IMR-90 (cell line): ENCODE measurements around the gene MTHFSD. TPM values are rescaled to one million over a fixed set of nuclear protein-coding genes. Genes with fewer than 3 reads are reported as not detected.

Source experiments
- ATAC-seq: fragments of 200-7000 bp; cut with Tn5 transposase; 2 replicates; pipeline ENCODE4 v1.9.1; 2020; ENCODE audit warnings: low read depth, mild to moderate bottlenecking, moderate library complexity
- BruUV-seq: library from RNA; stranded (reverse); fragments of 400-500 nt; replicated peaks from 2 replicates; lab custom pipeline; 2021; lab: Mats Ljungman, UMichigan
- CTCF ChIA-PET: fragments of 300-600 bp; formaldehyde crosslinking; extraction: SDS; loops from one replicate; lab custom pipeline; 2021; ENCODE audit warnings: antibody characterized with exemption; lab: Yijun Ruan, JAX
- POLR2A ChIA-PET: fragments of 300-600 bp; sonication (Branson Sonifier 250); formaldehyde crosslinking; loops from one replicate; lab custom pipeline; 2022; ENCODE audit warnings: antibody characterized with exemption; ENCODE audit not compliant: unreplicated experiment; lab: Charles Lee
- DNase-seq: peaks from one replicate; pipeline ENCODE4 v3.0.0; 2013
- H2AFZ ChIP-seq: replicated peaks from 2 replicates; pipeline ENCODE3; 2013; ENCODE audit warnings: low read length, mild to moderate bottlenecking; ENCODE audit not compliant: poor library complexity
- H2AK5ac ChIP-seq: 2 replicates; pipeline ENCODE4 v1.6.1; 2013; ENCODE audit warnings: low read depth, low read length, inconsistent platforms
- H2AK9ac ChIP-seq: replicated peaks from 2 replicates; pipeline ENCODE3; 2013; ENCODE audit warnings: mild to moderate bottlenecking, low read depth, low read length, moderate library complexity; ENCODE audit not compliant: poor library complexity
- H2BK120ac ChIP-seq: 2 replicates; pipeline ENCODE4 v1.6.1; 2013; ENCODE audit warnings: low read depth, low read length, inconsistent platforms
- H2BK15ac ChIP-seq: 3 replicates; pipeline ENCODE4 v1.6.1; 2013; ENCODE audit warnings: low read depth, low read length, inconsistent platforms
- H2BK20ac ChIP-seq: 2 replicates; pipeline ENCODE4 v1.6.1; 2013; ENCODE audit warnings: low read depth, mild to moderate bottlenecking, inconsistent platforms, low read length, moderate library complexity
- H2BK5ac ChIP-seq: 2 replicates; pipeline ENCODE4 v1.6.1; 2013; ENCODE audit warnings: mild to moderate bottlenecking, low read depth, low read length, inconsistent platforms; ENCODE audit not compliant: poor library complexity, severe bottlenecking
- H3K14ac ChIP-seq: replicated peaks from 2 replicates; pipeline ENCODE4 v1.6.1; 2013; ENCODE audit warnings: low read depth, low read length, inconsistent platforms
- H3K18ac ChIP-seq: 2 replicates; pipeline ENCODE4 v1.6.1; 2013; ENCODE audit warnings: low read depth, low read length, control low read depth
- H3K23ac ChIP-seq: 2 replicates; pipeline ENCODE4 v1.6.1; 2013; ENCODE audit warnings: low read depth, low read length, inconsistent platforms
- H3K27ac ChIP-seq: 2 replicates; pipeline ENCODE4 v1.5.1; 2013; ENCODE audit warnings: mild to moderate bottlenecking, control low read depth, low read length; ENCODE audit not compliant: insufficient read depth
- H3K27me3 ChIP-seq: 2 replicates; pipeline ENCODE4 v1.6.1; 2013; ENCODE audit warnings: low read length; ENCODE audit not compliant: control insufficient read depth, insufficient read depth
- H3K36me3 ChIP-seq: 2 replicates; pipeline ENCODE4 v1.6.1; 2013; ENCODE audit warnings: low read length, mixed read lengths; ENCODE audit not compliant: control insufficient read depth, insufficient read depth
- H3K4ac ChIP-seq: 2 replicates; pipeline ENCODE4 v1.6.1; 2013; ENCODE audit warnings: low read depth, low read length, inconsistent platforms
- H3K4me1 ChIP-seq: 2 replicates; pipeline ENCODE4 v1.6.1; 2013; ENCODE audit warnings: low read length, mixed read lengths; ENCODE audit not compliant: control insufficient read depth, insufficient read depth
- H3K4me2 ChIP-seq: 2 replicates; pipeline ENCODE4 v1.6.1; 2013; ENCODE audit warnings: low read depth, mild to moderate bottlenecking, control low read depth, low read length, moderate library complexity
- H3K4me3 ChIP-seq: 2 replicates; pipeline ENCODE4 v1.5.1; 2013; ENCODE audit warnings: low read depth, mild to moderate bottlenecking, control low read depth, low read length, moderate library complexity; ENCODE audit not compliant: insufficient read depth
- H3K56ac ChIP-seq: 2 replicates; pipeline ENCODE4 v1.6.1; 2013; ENCODE audit warnings: low read length, inconsistent platforms; ENCODE audit not compliant: insufficient read depth; ENCODE audit errors: extremely low read depth
- H3K79me1 ChIP-seq, 2 experiments: 2 replicates each; pipeline ENCODE4 v1.6.1; 2013; ENCODE audit warnings: low read length in 2 of 2, inconsistent platforms in 1 of 2, low read depth in 1 of 2
- H3K9ac ChIP-seq: 2 replicates; pipeline ENCODE4 v1.6.1; 2013; ENCODE audit warnings: low read depth, low read length, control low read depth
- H3K9me1 ChIP-seq: 2 replicates; pipeline ENCODE4 v1.6.1; 2013; ENCODE audit warnings: low read length, inconsistent platforms; ENCODE audit not compliant: insufficient read depth
- H3K9me3 ChIP-seq: 2 replicates; pipeline ENCODE4 v1.6.1; 2013; ENCODE audit warnings: low read length; ENCODE audit not compliant: control insufficient read depth, insufficient read depth
- H4K20me1 ChIP-seq: 2 replicates; pipeline ENCODE4 v1.6.1; 2013; ENCODE audit warnings: low read length, inconsistent platforms; ENCODE audit not compliant: insufficient read depth
- H4K5ac ChIP-seq: 2 replicates; pipeline ENCODE4 v1.6.1; 2013; ENCODE audit warnings: mild to moderate bottlenecking, low read depth, low read length, control low read depth
- H4K8ac ChIP-seq, 2 experiments: 2 replicates each; pipeline ENCODE4 v1.6.1; 2013; ENCODE audit warnings: low read depth in 2 of 2, low read length in 2 of 2, control low read depth in 1 of 2, inconsistent platforms in 1 of 2
- H4K91ac ChIP-seq: 2 replicates; pipeline ENCODE4 v1.6.1; 2013; ENCODE audit warnings: low read depth, low read length, inconsistent platforms; ENCODE audit not compliant: insufficient read depth
- BHLHE40 ChIP-seq: fragments of 150-350 bp; IDR thresholded peaks from 2 replicates; pipeline ENCODE4 v1.6.1; 2016; ENCODE audit warnings: mild to moderate bottlenecking, low read depth, low read length
- CEBPB ChIP-seq: IDR thresholded peaks from 2 replicates; pipeline ENCODE4 v1.6.1; 2012; ENCODE audit warnings: low read depth, low read length, improper control_type of control experiment
- CHD1 ChIP-seq: IDR thresholded peaks from 2 replicates; pipeline ENCODE4 v1.6.1; 2012; ENCODE audit warnings: low read depth, low read length, improper control_type of control experiment
- CTCF ChIP-seq: conservative IDR thresholded peaks from 2 replicates; pipeline ENCODE4 v1.5.1; 2012; ENCODE audit warnings: mild to moderate bottlenecking, low read depth, low read length, improper control_type of control experiment
- ELK1 ChIP-seq: fragments of 150-350 bp; IDR thresholded peaks from 2 replicates; pipeline ENCODE4 v1.6.1; 2016; ENCODE audit warnings: low read depth, mild to moderate bottlenecking, low read length, moderate library complexity, borderline replicate concordance
- FOS ChIP-seq: fragments of 150-350 bp; IDR thresholded peaks from 2 replicates; pipeline ENCODE4 v1.6.1; 2016; ENCODE audit warnings: low read depth, low read length
- MAFK ChIP-seq: IDR thresholded peaks from 2 replicates; pipeline ENCODE4 v1.6.1; 2012; ENCODE audit warnings: low read depth, low read length, improper control_type of control experiment
- MAZ ChIP-seq: IDR thresholded peaks from 2 replicates; pipeline ENCODE4 v1.6.1; 2012; ENCODE audit warnings: low read depth, mild to moderate bottlenecking, low read length, improper control_type of control experiment, moderate library complexity, borderline replicate concordance
- MXI1 ChIP-seq: IDR thresholded peaks from 2 replicates; pipeline ENCODE4 v1.6.1; 2012; ENCODE audit warnings: low read depth, mild to moderate bottlenecking, low read length, moderate library complexity, borderline replicate concordance
- NFE2L2 ChIP-seq: fragments of 150-350 bp; IDR thresholded peaks from 2 replicates; pipeline ENCODE4 v1.6.1; 2016; ENCODE audit warnings: low read depth, mild to moderate bottlenecking, low read length
- POLR2A ChIP-seq: IDR thresholded peaks from 2 replicates; pipeline ENCODE4 v1.6.1; 2012; ENCODE audit warnings: mild to moderate bottlenecking, low read depth, low read length
- RAD21 ChIP-seq: IDR thresholded peaks from 2 replicates; pipeline ENCODE4 v1.6.1; 2012; ENCODE audit warnings: low read length, improper control_type of control experiment
- RCOR1 ChIP-seq: IDR thresholded peaks from 2 replicates; pipeline ENCODE4 v1.6.1; 2012; ENCODE audit warnings: mild to moderate bottlenecking, low read length, improper control_type of control experiment; ENCODE audit not compliant: insufficient replicate concordance
- RFX5 ChIP-seq: IDR thresholded peaks from 2 replicates; pipeline ENCODE4 v1.8.0; 2012; ENCODE audit warnings: low read depth, mild to moderate bottlenecking, low read length, moderate library complexity
- SMC3 ChIP-seq: fragments of 150-350 bp; IDR thresholded peaks from 2 replicates; pipeline ENCODE4 v1.6.1; 2016; ENCODE audit warnings: low read depth, mild to moderate bottlenecking, antibody characterized with exemption, low read length, moderate library complexity
- USF2 ChIP-seq: fragments of 150-350 bp; IDR thresholded peaks from 2 replicates; pipeline ENCODE4 v1.6.1; 2017; ENCODE audit warnings: mild to moderate bottlenecking, antibody characterized with exemption, low read length, low read depth
- WGBS, 2 experiments: methylation state at CpG; one replicate each; pipeline versions ENCODE4 v1.1.5 to v1.1.7; 2013; ENCODE audit warnings: missing lambda C conversion rate in 2 of 2; ENCODE audit not compliant: insufficient read length in 1 of 2; ENCODE audit errors: extremely low coverage in 2 of 2; 5-methylcytosine and 5-hydroxymethylcytosine counted together
- dilution Hi-C: fragments of 300-500 bp; cut with HindIII; formaldehyde crosslinking; loops from one replicate; pipeline ENCODE4 v1.14.3; 2018; ENCODE audit warnings: low sequenced_read_pairs; ENCODE audit not compliant: unreplicated experiment
- in situ Hi-C: fragments of 300-500 bp; cut with MboI; formaldehyde crosslinking; loops from 3 replicates; pipeline ENCODE4 v1.14.3; 2019; ENCODE audit warnings: low sequenced_read_pairs, inconsistent platforms, mixed read lengths
- intact Hi-C: fragments of 100-400 bp; cut with micrococcal nuclease; formaldehyde crosslinking; loops from 2 replicates; pipeline ENCODE4 v1.10.0; 2022
- polyA plus RNA-seq, 3 experiments: library from polyadenylated mRNA; depleted of rRNA; stranded (reverse); fragments of >200 nt; gene quantifications; 2 replicates each; pipeline ENCODE4 v1.2.3, GENCODE V29; 2012; ENCODE audit warnings: low replicate concordance in 1 of 3
- total RNA-seq: library from RNA; depleted of rRNA; stranded (reverse); fragments of >200 nt; gene quantifications from 2 replicates; pipeline ENCODE4 v1.2.3, GENCODE V29; 2012

MTHFSD gene
- total and polyA plus RNA-seq, 2 of the 4 experiments (the other 2 are of a cell fraction), result 8.2 to 16.8 TPM

GRCh38 chr16:86559802-86560305 is 4.8 kb upstream of the MTHFSD start:
- no peak overlapping the region for H2AK9ac ChIP-seq
- TF ChIP-seq BHLHE40 (no peak), USF2 (no peak), CHD1 (no peak), NFE2L2 (no peak), RAD21 (no peak), POLR2A (no peak), MXI1 (no peak), FOS (no peak), RCOR1 (no peak), SMC3 (no peak), MAFK (no peak), CTCF (no peak), ELK1 (no peak), MAZ (no peak), CEBPB (no peak), RFX5 (no peak)
- no peak overlapping the region for H3K14ac ChIP-seq
- H4K91ac ChIP-seq, result no peak overlapping the region
- DNase-seq (no peak), ATAC-seq (no peak)
- H3K27ac ChIP-seq, result no peak overlapping the region
- no peak overlapping the region for H2BK5ac ChIP-seq
- peaks cover 0 to 8% of the 10 kb centered on the region in 2 experiments; a peak in 3 of 4 replicates for H3K79me1 ChIP-seq
- no peak overlapping the region for H3K4me3 ChIP-seq
- in situ Hi-C loops (loop anchor here (5.0 kb wide), 1 partner anchor 717 kb away; no protein-coding TSS in a partner anchor), dilution Hi-C loops (no loop called here), intact Hi-C loops (loop anchor here (5.0 to 10.0 kb wide), 2 partner anchors 822 to 1075 kb away; partner anchors contain the start of gene FBXO31)
- H2BK120ac ChIP-seq, result no peak overlapping the region
- no peak overlapping the region for H4K8ac ChIP-seq
- ChIA-PET CTCF (no interaction called here), POLR2A (no interaction called here)
- H3K9me1 ChIP-seq, result peaks cover 7% of the 10 kb centered on the region
- no peak overlapping the region for H3K4me2 ChIP-seq
- no TSS peak for BruUV-seq
- H2AFZ ChIP-seq, result no peak overlapping the region
- peaks cover 3% of the 10 kb centered on the region; the same call in 1 of the 2 replicates for H3K4me1 ChIP-seq
- WGBS, 2 experiments, result 81% methylated on average over 6 of the region's 9 CpGs; no CpG with 5 or more reads in 1 of the 2 experiments
- no peak overlapping the region for H2BK20ac ChIP-seq
- H2AK5ac ChIP-seq, result no peak overlapping the region
- no peak overlapping the region for H3K18ac ChIP-seq
- H4K5ac ChIP-seq, result no peak overlapping the region
- H3K23ac ChIP-seq, result no peak overlapping the region
- H3K9me3 ChIP-seq, result no peaks in the 10 kb centered on the region
- no peak overlapping the region for H3K56ac ChIP-seq
- no peaks in the 10 kb centered on the region for H4K20me1 ChIP-seq
- no peaks in the 10 kb centered on the region for H3K27me3 ChIP-seq
- H3K9ac ChIP-seq, result no peak overlapping the region
- H3K36me3 ChIP-seq, result no peaks in the 10 kb centered on the region
- no peak overlapping the region for H2BK15ac ChIP-seq
- H3K4ac ChIP-seq, result no peak overlapping the region
